EL (cell line): ENCODE data around the gene UBE2C.

Experiments
- DNase-seq: peaks from one replicate; pipeline ENCODE4 v3.0.0-alpha.2; 2016

UBE2C gene

DNA sequence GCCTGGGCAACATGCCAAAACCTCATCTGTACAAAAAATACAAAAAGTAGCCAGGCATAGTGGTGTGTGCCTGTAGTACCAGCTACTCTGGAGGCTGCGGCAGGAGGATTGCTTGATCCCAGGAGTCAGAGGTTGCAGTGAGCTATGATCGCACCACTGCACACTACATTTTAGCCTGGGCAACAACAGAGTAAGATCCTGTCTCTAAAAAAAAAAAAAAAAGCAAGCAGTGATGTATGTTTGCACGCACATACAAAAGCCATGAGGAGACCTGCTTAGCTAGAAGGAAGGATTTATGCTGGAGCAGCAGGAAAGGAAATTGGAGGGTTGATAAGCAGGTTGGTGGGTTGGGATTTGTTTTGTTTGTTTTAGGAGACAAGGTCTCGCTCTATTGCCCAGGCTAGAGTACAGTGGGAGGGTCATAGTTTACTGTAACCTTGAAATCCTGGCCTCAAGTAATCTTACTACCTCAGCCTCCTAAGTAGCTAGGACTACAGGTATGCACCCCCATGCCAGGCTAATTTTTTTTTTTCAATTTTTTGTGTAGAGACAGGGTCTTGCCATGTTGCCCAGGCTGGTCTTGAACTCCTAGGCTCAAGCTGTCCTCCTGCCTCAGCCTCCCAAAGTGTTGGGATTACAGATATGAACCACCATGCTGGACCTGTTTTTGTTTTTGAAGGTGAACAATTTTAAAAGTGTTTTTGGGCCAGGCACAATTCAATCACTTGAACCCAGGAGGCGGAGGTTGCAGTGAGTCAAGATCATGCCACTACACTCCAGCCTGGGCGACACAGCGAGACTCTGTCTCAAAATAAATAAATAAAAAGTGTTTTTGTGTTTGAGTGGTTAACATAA is 49.0 kb downstream of the UBE2C start:
- no peak for DNase-seq

DNA sequence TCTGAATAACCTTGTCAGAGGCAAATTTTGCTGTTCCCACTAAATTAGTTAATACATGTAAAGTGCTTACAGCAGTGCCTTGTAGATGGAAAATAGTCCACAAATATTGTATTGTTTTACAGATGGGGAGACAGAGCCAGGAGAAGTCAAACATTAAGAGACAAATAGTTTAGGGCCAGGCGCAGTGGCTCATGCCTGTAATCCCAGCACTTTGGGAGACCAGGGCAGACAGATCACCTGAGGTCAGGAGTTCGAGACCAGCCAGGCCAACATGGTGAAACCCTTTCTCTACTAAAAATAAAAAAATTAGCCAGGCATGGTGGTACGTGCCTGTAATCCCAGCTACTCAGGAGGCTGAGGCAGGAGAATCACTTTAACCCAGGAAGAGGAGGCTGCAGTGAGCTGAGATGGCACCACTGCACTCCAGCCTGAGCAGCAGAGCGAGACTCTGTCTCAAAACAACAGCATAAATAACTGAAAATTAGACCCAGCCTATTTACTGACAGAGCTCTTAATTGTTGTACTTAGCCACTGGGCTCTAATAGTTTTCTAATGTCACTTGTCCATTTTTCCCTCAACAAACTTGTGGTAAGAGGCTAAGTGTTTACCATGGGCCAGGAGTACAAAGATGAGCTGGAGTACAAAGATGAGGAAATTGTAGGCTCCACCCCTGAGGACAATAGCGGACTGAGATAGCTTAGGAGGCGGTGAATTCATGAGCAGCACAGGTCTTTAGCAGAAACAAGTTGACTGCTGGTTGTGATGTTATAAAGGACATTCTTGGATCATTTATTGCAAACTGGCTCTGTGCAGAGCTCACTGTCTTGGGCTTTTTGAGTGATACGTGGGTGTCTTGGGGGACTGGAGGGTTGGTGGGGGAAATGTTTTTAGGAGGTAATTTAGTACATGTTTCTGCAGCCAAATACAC is 51.4 kb downstream of the UBE2C start:
- no peak for DNase-seq

DNA sequence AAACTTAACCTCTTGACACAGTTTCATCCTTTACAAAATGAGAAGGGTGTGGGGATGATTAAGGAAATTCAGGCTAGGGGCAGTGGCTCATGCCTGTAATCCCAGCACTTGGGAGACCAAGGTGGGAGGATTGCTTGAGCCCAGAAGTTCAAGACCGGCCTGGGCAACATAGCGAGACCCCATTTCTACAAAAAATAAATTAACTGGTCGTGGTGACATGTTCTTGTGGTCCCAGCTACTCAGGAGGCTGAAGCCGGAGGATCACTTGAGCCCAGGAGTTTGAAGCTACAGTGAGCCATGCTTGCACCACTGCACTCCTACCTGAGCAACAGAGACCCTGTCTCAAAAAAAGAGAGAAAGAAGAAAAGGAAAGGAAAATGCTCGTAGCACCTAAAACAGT is 54.0 kb downstream of the UBE2C start:
- DNase-seq, result no peak
